ENCODE data around the gene RNF114. TPM values are rescaled to one million over a fixed set of nuclear protein-coding genes. Genes with fewer than 3 reads are reported as not detected.

RNF114 gene
- total and polyA plus RNA-seq, 8 donors, result 60.8 to 70.9 (median 65.6) TPM

DNA sequence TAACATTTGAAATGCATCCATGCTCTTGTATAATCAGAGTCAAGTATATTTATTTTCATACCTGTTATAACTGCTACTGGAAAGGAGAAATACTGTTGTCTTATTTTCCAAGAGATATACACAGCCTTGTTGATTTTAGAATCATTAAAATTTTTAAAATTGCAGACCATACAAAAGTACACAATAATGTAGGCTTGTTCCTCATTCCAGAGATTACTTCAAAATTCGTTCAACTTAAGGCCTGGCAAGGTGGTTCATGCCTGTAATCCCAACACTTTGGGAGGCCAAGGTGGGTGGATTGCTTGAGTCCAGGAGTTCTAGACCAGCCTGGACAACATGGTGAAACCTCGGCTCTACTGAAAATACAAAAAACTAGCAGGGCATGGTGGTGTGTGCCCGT, 6.1 kb downstream of the RNF114 start:
- no peaks in the 10 kb centered on the region for H3K9me3 ChIP-seq
- TF ChIP-seq, protein P1, sequence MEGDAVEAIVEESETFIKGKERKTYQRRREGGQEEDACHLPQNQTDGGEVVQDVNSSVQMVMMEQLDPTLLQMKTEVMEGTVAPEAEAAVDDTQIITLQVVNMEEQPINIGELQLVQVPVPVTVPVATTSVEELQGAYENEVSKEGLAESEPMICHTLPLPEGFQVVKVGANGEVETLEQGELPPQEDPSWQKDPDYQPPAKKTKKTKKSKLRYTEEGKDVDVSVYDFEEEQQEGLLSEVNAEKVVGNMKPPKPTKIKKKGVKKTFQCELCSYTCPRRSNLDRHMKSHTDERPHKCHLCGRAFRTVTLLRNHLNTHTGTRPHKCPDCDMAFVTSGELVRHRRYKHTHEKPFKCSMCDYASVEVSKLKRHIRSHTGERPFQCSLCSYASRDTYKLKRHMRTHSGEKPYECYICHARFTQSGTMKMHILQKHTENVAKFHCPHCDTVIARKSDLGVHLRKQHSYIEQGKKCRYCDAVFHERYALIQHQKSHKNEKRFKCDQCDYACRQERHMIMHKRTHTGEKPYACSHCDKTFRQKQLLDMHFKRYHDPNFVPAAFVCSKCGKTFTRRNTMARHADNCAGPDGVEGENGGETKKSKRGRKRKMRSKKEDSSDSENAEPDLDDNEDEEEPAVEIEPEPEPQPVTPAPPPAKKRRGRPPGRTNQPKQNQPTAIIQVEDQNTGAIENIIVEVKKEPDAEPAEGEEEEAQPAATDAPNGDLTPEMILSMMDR (IDR thresholded peaks at IDR 0.05), result no peak

DNA sequence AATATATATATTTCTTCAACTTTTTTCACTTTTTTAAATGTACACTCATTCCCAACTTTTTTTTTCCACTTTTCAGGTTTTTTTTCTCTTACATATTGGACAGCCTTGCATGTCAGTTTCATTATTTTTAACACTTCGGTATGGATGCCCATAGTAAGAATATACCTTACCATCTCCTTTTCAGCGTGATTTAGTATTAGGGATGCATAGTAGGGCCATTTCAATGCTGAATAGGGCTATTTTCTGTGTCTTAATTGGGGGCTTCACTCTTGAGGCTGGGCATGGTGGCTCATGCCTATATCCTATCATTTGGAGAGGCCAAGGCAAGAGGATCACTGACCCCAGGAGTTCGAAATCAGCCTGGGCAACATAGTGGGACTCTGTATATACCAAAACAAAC, 6.7 kb downstream of the RNF114 start:
- H3K36me3 ChIP-seq, result peaks cover 0 to 84% of the 10 kb centered on the region in 2 donors
- H3K4me1 ChIP-seq, result peaks cover 11 to 50% of the 10 kb centered on the region in 2 donors
- no peaks in the 10 kb centered on the region for H3K9me3 ChIP-seq
- ATAC-seq (no peak), DNase-seq (no peak)
- TF ChIP-seq, protein P1 (IDR thresholded peaks at IDR 0.05), result no peak
- no peaks in the 10 kb centered on the region for H3K27me3 ChIP-seq
- H3K27ac ChIP-seq, result no peak overlapping the region
- H3K4me3 ChIP-seq, result no peak overlapping the region
- intact Hi-C loops (cut with DNase I), result no loop called here

More for the DNA sequence above, 6.1 kb downstream of the RNF114 start:
- no peaks in the 10 kb centered on the region for H3K27me3 ChIP-seq
- H3K36me3 ChIP-seq, result peaks cover 0 to 78% of the 10 kb centered on the region in 2 donors
- H3K27ac ChIP-seq, result no peak overlapping the region
- H3K4me1 ChIP-seq, result peaks cover 13 to 56% of the 10 kb centered on the region in 2 donors
- ATAC-seq (no peak), DNase-seq (no peak)
- intact Hi-C loops (cut with DNase I), result no loop called here
- no peak overlapping the region for H3K4me3 ChIP-seq

DNA sequence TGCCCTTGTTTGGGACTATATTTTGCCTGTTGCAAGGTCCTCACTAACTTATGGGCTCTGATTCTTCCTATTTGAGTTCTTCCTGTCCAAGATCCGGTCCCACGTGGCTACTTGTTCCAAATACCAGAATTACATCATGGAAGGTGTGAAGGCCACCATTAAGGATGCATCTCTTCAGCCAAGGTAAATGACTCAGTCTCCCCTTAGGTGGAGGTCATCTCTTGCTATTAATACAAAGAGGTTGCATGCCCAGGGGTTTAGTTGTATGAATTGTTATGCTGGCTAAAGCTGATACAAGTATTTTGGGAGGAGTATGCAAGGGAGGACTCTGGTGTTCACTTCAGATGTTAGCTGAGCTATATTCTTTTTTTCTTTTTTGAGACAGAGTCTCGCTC, 9.1 kb downstream of the RNF114 start:
- Histone ChIP-seq H3K9me3 (no peaks in the 10 kb centered on the region), H3K36me3 (peaks cover 0 to 98% of the 10 kb centered on the region in 2 donors), H3K4me1 (peaks cover 0 to 28% of the 10 kb centered on the region in 2 donors), H3K27ac (no peak overlapping the region), H3K4me3 (no peak overlapping the region), H3K27me3 (no peaks in the 10 kb centered on the region)
- intact Hi-C loops (cut with DNase I), result no loop called here
- DNase-seq (no peak), ATAC-seq (no peak)
- TF ChIP-seq, protein P1 (IDR thresholded peaks at IDR 0.05), result no peak

DNA sequence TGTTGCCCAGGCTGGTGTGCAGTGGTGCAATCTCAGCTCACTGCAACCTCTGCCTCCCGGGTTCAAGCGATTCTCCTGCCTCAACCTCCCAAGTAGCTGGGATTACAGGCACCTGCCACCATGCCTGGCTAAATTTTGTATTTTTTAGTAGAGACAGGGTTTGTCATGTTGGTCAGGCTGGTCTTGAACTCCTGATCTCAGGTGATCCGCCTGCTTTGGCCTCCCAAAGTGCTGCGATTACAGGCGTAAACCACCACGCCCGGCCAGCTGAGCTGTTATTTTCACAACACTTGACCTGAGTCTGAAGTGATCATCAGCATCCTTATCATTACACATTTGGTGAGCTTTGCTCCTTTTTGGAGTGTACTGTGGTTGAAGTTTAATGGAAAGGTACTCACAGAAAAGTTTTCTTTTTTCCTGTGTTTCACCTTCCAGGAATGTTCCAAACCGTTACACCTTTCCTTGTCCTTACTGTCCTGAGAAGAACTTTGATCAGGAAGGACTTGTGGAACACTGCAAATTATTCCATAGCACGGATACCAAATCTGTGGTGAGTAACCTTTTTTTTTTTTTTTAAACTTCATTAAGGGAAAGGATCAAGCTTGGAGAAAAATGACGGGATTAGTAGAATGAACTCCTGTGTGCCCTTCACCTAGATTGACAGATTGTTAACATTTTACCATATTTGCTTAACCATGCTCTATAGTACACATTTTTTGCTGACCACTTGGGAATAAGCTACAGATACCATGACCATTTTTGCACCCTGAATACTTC, 9.7 kb downstream of the RNF114 start:
- H3K9me3 ChIP-seq, result no peaks in the 10 kb centered on the region
- H3K36me3 ChIP-seq, result peaks cover 0 to 98% of the 10 kb centered on the region in 2 donors
- H3K27ac ChIP-seq, result no peak overlapping the region
- H3K27me3 ChIP-seq, result no peaks in the 10 kb centered on the region
- peaks cover 0 to 27% of the 10 kb centered on the region in 2 donors for H3K4me1 ChIP-seq
- TF ChIP-seq, protein P1 (IDR thresholded peaks at IDR 0.05), result no peak
- no peak for ATAC-seq
- intact Hi-C loops (cut with DNase I), result no loop called here
- DNase-seq, result peak in 1 of 4 donors; percentile 11
- no peak overlapping the region for H3K4me3 ChIP-seq

DNA sequence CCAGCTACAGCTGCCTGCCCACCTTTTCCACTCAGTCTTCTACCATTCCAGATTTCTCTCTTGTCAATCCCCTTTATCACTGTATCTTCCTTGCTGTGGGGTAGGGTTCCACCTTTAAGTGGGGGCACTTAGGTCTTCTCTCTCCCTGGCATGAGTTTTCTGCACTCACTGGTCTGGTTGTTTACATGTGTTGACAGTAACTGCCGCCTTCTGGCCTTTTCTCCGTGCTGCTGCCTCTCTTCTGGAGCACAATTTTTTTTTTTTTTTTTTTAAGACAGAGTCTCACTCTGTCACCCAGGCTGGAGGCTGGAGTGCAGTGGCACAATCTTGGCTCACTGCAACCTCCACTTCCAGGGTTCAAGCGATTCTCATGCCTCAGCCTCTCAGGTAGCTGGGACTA, 12.0 kb downstream of the RNF114 start:
- no peak overlapping the region for H3K4me3 ChIP-seq
- H3K4me1 ChIP-seq, result peaks cover 0 to 13% of the 10 kb centered on the region in 2 donors
- no peaks in the 10 kb centered on the region for H3K9me3 ChIP-seq
- ATAC-seq, result no peak
- TF ChIP-seq, protein P1 (IDR thresholded peaks at IDR 0.05), result no peak
- no peak overlapping the region for H3K27ac ChIP-seq
- no peak for DNase-seq
- H3K27me3 ChIP-seq, result no peaks in the 10 kb centered on the region
- intact Hi-C loops (cut with DNase I), result no loop called here
- H3K36me3 ChIP-seq, result peaks cover 5 to 98% of the 10 kb centered on the region in 2 donors

Measured in left lung (tissue), 10 donors.